Activated CD4-positive, alpha-beta T cell treated with anti-CD3 and anti-CD28 coated beads, Interleukin-2, Interleukin-4, amounts not matched to agents 100 ng/mL and 50 ng/mL, durations not matched to agents 16 hours and 8 hours (primary cell): ENCODE measurements around the gene BPIFB3.

Experiments
- DNase-seq: peaks from one replicate; pipeline ENCODE4 v3.0.0-alpha.2; 2020; ENCODE audit warnings: low spot score

BPIFB3 gene

DNA sequence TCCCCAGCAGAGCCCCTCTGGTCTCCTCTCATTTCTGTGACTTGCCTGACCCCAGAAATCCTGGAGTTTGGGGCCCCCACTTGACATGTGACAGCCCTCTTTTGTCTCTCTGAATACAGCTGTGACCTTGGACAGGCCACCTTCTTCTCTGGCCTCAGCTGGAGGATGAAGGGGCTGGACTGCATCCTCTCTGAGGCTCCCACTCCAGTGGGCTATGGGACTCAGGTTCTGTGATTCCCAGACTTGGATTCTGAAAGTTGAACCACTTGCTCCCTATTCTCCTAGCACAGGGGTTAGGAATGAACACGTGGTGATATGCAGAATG lies 9.1 kb downstream of the BPIFB3 start:
- no peak for DNase-seq

DNA sequence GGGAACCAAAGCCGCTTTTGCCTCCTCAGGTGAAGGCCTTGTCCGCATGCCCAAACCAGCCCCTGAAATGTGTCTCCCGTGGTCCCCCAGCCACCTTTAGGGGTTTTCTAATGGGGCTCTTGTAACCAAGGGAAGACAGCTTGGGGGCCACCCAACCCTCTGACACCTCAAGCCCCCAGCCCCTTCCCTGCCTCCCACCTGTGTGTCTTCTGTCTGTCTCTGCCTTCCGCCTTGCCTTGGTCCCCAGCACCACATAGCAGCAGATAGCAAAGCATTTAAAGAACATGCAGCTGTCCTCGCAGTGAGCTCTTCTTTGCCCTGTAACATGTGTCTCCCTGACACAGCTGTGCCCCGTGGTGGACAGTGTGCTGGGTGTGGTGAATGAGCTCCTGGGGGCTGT lies 9.6 kb downstream of the BPIFB3 start:
- DNase-seq, result no peak

DNA sequence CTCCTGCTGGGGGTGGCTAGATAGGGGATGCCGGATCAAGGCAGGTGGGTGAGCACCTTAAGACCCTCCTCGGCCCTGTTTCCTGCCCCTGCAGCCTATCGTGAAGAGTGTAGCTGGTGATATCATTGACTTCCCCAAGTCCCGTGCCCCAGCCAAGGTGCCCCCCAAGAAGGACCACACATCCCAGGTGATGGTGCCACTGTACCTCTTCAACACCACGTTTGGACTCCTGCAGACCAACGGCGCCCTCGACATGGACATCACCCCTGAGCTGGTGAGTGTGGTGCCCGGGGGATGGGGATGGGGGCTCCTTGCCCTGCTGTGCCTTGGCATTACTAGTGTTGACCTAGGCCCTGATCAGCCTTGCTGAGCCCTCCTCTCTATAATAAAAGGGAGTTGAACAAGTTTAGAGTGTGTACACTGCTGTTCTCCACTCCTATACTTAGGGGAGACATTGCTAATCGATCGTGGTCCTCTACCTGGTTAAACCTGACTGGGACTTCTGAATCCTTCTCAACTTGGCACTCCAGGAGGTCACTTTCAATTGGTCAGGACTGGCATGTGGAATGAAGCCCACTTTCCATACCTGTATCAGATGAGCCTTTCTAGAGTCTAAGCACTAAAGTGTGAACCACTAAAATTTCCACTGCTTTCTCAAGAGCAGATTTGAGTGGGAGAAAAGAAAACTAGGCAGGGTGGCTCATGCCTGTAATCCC lies 11.0 kb downstream of the BPIFB3 start:
- DNase-seq, result no peak

DNA sequence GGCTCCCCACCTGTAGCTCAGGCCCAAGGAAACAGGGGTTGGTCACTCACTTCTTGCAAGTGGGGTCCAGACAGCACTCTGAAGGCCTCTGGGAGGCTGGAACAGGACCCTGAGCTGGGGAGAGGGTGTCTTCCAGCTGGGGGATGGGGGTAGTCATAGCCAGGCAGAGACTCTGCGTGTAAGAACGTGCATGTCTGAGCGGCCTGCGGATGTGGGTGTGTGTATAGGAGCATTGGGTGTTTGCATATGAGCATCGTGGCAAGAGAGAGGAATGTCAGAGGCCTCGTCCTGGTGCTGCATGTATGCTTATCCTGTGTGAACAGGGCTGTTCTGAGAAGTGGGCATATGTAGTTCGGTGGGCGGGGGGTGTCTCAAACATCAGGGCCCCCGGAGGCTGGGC lies 12.1 kb downstream of the BPIFB3 start:
- DNase-seq, result no peak

DNA sequence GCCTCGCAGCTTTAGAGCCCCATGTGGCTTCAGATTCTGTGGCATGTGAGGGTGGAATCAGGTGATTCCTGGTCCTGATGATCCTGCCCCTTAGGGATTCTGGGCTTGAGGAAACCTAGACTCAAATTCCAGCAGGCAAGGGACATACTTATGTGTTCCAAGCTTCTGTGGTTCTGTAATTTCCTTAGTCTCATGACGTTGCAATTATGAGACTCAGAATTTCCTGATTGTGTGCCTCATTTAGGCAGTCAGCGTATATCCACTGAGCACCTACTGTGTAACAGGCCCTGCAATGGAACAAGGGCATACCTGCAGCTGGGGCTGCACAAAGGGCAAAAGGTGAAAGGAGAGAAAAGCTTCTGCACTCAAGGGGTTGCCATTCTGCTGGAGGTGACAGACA lies 14.1 kb downstream of the BPIFB3 start:
- no peak for DNase-seq

DNA sequence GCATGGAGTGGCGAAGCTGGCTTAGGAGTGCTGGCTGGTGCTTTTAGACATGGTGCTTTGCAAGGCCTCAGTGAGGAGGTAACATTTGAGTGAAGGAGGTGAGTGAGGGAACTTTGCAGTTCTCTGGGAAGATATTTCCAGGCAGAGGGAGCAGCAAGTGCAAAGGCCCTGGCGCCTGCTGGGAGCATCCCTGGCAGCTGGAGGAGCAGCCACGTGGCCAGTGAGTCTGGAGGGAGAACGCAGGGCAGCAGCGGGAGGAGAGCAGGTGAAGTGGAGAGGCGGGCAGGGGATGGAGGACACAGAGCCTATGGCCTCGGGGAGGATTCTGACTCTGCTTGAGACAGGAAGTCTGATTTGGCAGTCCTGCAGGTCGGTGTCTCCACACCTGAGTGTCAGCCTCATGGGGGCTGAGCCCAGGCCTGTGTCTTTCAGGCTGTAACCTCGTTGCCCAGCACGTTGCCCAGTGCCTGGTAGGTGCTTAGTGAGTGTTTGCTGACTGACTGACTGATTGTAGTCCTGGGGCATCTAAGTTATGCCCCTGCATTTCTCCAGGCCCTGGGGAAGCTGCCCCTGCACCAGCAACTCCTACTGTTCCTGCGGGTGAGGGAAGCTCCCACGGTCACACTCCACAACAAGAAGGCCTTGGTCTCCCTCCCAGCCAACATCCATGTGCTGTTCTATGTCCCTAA lies 14.7 kb downstream of the BPIFB3 start:
- DNase-seq, result no peak

DNA sequence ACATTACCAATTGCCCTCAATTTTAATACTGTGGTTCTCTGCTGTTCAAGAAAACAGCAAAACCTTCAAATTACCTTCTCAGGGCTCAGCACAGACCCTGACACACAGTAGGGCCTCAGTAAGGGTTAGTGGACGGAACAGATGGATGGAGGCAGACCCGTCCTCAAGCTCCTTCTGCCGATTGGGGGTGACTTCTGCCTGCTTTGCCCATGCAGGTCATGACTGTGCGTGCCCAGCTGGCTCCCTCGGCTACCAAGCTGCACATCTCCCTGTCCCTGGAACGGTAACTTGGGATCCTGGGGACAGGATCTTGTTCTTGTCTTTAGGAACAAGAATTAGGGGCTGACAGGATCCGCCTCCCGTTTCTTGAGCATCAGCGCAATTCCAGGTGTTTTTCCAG lies 16.0 kb downstream of the BPIFB3 start:
- no peak for DNase-seq

DNA sequence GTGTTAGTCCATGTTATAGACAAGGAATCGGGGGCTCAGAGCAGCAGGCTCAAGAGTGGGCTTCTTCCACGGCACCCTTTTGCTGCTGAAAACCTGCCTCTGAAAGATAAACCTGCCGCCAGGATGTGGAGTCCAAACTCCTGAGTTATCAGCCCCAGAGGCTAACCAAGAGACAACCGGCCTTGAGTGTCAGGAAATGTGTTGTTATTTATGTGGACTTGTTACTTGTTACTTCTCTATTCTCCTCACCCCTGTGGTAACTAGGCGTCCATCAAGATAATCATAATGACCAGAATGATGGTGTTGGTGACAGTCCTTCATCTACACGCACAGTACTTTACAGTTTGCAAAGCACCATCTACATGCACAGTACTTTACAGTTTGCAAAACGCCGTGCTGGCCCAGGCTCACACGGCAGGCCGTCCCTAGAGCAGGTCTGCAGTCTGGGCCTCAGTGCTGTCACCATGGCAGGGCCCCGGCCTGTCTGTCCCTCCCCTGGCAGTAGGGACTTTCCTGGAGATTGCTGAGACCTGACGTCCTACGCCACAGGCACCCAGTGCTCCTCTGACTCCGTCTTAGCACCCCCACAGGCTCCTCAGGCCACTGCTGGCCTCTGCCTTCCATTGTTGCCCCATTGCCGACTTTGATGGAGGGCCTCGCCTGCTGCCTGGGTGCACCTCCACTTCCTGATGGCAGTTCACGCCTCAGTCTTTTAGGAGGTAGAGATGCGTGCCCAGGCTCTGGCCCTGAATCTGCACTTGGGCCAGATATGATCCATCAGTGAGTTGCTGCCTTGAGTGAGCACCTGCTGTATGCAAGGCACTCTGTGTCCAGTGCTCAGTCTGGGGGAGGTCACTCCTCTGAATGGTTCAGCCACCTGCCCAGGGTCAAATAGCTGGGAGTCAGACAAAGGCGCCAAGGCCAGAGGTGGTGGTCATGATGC lies 16.7 kb downstream of the BPIFB3 start:
- DNase-seq, result no peak

DNA sequence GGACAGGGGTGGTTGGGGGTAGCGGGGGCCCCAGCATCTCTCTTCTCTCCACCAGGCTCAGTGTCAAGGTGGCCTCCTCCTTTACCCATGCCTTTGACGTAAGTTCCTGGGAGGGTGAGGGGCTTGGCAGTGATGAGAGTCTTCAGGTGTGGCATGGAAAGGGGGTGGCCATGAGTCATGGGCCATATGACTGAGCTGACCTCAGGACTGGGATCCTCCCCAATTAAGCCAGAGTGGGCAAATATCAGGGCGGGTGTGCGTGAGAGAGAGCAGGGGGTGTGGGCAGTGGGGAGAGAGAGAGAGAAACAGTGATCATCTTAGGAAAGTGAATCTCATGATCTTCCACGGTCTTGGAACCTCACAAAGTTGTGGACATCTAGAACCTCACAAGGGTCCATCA lies 17.5 kb downstream of the BPIFB3 start:
- DNase-seq, result no peak

DNA sequence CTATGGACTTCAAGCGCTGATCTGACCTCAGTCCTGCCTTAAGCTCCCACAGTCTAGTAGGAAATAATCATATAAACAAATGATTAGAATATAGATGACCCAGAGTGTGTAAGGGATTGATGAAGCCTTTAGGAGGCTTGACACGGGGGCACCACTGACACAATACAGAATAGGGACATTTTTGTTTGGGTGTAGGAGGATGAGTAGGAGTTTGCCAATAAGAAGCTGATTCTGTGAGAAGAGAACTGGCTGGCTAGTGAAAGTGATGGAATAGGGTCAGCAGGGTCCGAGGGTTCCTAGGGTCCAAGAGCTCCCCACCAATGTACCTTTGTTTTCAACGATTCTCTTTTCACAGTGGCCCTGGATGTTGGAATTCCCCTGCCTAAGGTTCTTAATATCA lies 18.7 kb downstream of the BPIFB3 start:
- DNase-seq, result no peak

DNA sequence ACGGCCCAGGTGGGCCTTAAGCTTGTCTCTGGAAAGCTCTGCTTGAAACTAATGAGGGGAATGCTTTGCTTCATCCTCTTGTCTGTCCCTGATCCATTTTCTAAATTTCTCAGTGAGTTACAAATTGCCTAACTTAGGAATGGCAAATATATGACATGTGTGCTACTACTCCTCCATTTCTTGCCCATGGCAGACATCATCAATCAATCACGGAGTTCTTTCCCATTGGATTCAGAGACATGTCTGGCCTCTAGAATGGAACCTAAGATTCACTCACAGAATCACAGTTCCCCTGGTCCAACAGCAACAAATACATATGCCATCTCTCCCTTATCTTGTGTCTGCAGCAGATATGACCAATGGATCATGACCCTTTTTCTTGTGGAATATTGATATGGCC lies 19.1 kb downstream of the BPIFB3 start:
- no peak for DNase-seq

DNA sequence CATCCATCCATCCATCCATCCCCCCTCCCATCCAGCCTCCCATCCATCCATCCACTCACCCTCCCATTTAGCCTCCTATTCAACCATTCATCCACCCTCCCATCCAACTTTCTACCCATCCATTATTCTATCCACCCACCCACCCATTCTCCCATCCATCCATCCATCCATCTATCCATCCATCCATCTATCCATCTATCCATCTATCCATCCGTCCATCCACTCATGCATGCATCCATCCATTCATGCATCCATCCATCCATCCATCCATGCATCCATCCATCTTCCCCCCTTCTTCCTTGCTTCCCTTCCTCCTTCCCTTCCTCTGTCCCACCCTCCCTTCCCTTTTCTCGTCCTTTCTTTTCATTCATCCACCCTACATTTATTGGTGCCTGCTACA lies 21.0 kb downstream of the BPIFB3 start:
- DNase-seq, result no peak

DNA sequence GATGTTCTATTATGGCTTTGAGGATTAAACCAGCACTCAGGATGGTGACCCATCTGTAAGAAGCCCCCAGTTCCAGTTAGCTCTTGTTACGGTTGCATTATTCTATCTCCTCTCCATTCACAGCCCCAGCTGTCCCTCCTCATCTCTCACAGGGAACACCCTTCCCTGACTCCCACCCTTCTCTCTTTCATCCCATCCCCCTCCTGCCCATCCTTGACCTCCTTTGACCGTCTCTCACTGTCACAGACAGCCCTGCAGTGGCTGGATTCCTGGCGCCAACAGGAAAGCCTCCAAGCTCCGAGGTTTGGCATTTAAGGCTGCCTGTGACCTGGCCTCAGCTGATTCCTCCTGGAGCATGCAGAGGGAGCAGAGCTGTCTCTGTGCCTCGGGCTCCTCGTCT lies 21.6 kb downstream of the BPIFB3 start:
- DNase-seq, result no peak

DNA sequence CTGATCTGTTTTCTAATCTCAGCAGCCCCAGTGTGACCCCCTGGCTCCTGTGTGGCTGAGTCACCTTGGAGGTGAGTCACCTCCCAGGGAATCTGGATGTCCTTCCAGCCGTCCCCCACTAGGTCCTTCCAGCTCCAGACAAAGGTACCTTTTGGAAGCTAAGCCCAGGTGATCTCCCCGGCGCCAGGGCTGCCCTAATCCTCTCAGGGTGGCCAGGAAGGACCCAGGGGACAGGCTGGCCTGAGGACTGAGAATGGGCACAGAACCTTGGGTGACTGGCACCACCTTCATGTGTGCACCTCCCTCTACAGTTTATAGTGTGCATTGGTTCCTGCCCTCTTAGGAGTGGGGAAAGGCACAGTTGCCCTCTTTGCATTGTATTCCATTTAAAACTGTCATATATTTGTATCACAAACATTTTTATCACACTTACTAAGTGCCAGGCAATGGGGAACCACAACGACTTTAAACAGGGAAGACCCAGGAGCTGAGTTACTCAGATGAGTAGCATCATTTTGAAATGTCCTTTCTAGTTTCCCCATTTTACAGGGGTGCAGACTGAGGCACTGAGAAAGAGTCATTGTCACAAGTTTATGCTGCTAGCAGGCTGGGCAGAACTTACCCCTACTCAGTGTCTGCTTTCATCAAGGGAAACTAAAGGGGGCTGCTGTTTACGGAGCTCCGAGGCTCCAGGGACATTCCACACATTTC lies 23.1 kb downstream of the BPIFB3 start:
- DNase-seq, result peak; percentile 17

DNA sequence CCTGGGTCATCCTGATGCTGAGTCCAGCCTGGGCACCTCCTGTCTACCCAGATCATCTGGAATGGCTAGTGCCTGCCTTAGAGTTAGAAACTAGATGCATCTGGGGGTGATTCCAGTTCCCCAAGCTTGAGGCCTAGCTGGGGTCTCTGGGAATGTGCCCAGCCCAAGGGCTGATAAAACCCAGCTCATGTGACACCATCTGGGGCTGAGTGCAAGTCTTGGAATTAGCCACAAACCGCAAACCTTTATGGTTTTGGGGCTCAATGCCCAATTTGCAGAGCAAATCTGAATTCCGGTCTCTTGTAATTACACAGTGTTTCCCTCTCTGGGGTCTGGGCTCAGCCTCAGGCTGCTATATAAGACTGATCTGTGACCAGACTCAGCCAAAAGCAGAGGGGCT lies 25.6 kb downstream of the BPIFB3 start, which contains the start of gene BPIFB4:
TSS of gene BPIFB4 (plus strand) at position 385 of the 400 bp plus-strand sequence. CDS start 1,884 bp downstream, outside the sequence.
- no peak for DNase-seq

DNA sequence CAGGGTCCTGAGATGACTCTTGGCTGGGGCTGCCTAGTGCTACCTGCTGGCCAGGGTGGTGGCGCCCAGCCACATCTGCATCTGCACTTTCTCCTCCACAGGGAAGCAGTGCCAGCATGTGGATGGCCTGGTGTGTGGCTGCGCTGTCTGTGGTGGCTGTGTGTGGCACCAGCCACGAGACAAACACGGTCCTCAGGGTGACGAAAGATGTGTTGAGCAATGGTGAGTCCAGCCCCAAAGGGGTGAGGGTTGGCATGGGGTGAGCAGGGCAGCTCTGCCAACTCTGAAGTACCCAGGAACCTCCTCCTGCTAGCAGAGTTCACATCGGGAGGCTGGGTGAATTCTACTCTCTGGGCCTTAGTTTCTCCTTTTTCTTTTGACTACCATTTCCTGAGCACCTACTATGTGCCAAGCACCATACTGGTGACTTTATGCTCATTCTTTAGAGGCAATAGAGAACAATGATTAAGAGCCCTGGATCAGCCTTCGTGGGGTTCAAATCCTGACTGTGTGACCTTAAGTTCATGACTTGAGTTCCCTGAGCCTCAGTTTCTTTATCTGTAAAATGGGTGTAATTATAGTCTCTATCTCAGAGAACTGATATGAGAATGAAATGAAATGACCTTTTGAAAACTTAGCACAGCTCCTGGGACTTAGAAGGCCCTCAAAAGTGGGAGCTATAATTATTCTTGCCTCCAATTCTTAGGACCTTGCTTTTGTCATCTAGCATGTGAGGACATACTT lies 27.9 kb downstream of the BPIFB3 start:
- DNase-seq, result no peak

DNA sequence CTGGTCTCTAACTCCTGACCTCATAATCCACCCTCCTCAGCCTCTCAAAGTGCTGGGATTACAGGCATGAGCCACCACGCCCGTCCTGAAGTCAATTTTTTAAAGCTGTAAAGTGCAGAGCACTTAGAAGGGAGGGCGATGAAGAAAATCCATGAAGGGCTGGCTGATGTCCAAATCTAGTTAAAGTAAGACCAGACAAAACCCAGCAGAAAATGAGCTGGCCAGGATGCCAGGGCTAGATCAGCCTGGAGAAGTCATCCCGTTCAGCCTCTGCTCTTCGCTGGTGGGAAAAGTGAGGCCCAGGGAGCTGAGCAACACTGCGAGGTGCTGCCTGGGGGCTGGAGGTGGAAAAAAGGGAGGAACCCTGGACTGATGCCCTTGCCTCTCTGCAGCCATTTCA lies 28.8 kb downstream of the BPIFB3 start:
- DNase-seq, result no peak

DNA sequence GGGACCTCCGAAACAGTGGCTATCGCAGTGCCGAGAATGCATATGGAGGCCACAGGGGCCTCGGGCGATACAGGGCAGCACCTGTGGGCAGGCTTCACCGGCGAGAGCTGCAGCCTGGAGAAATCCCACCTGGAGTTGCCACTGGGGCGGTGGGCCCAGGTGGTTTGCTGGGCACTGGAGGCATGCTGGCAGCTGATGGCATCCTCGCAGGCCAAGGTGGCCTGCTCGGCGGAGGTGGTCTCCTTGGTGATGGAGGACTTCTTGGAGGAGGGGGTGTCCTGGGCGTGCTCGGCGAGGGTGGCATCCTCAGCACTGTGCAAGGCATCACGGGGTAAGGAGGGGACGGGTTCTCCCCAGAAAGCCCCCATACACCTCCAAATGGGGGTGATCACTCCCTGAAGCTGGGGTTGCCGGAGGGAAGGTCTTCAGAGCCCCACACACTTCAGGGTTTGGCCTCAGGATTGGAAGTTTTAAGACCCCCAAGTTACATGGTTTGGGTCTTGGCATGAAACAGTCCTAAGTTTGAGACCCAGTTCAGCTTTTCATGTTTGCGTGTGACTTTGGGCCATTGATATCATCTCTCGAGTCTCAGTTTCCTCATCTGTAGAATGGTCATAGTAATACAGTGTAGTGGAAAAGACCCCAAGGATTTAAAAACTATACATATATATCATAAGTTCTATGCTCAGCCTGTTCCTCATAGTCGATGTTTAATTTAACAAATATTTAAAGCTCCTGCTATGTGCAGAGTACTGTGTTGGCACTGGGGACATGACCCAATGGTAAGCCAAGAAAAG lies 30.0 kb downstream of the BPIFB3 start:
- no peak for DNase-seq

DNA sequence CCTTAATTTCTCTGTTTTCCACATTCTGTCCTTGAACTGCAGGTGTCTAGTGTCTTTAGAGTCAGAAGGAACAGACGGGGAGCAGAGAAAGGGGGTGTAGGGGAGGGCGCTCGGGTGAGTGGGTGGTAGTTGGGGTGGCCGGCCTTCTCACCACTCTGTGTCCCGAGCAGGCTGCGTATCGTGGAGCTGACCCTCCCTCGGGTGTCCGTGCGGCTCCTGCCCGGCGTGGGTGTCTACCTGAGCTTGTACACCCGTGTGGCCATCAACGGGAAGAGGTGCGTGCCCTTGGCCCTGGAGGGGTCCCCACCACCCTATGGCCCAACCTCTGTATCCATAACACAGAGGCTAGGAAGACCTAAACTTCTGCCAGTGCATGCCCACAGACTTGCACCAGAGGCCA lies 31.0 kb downstream of the BPIFB3 start:
- DNase-seq, result no peak

DNA sequence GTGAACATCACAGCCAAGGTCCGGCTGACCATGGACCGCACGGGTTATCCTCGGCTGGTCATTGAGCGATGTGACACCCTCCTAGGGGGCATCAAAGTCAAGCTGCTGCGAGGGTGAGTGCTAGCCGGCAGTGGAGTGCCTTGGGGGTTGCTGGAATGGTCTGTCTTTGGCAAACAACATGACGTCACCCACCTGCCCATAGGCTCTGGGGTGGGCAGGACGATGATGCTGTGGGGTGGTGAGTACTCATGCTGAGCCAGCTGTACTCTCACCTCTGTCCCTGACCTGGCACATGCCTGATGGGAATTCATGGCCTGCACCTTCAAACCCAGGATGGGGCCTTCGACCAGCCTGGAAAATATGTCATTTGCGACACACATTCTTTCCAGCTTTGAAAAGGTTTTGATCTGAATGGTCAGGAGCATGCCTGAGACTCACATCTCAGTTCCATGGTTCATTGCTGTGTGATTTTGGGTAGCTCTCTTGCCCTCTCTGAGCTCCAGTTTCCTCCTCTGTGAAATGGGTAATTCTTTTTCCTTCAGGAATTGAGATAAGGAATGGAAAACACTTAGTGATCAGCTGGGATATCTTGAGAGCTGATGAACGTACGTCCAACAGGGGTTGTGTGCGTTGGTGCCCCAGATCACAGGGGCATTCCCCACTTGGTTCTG lies 32.5 kb downstream of the BPIFB3 start:
- DNase-seq, result no peak
